Motor neuron (in vitro differentiated cells): ENCODE data around the gene FBRS. TPM values are rescaled to one million over a fixed set of nuclear protein-coding genes. Genes with fewer than 3 reads are reported as not detected.
"Not testable (repeated sequence)": the region's sequence is repeated elsewhere in the genome, so short reads cannot be mapped to it uniquely, and the experiment has no call there.

Experiments
- ATAC-seq, 8 experiments: fragments of 200-7000 bp; cut with Tn5 transposase; replicated peaks in 6 of 8; 2 replicates each; pipeline ENCODE4 v1.8.0; 2021; ENCODE audit warnings: mild to moderate bottlenecking in 8 of 8, moderate library complexity in 8 of 8
- H3K27ac ChIP-seq, 2 donors: fragments of 250-450 bp; sonication (Bioruptor Pico); 2 replicates each; pipeline ENCODE4 v1.9.0; 2021; ENCODE audit warnings: antibody characterized with exemption in 2 of 2, mild to moderate bottlenecking in 2 of 2, moderate library complexity in 1 of 2
- H3K4me1 ChIP-seq, 2 donors: fragments of 250-450 bp; sonication (Bioruptor Pico); replicated peaks in 1 of 2; 2 replicates each; pipeline ENCODE4 v1.6.1; 2021; ENCODE audit warnings: antibody characterized with exemption in 2 of 2, mild to moderate bottlenecking in 2 of 2, moderate library complexity in 1 of 2
- H3K4me3 ChIP-seq, 5 donors: fragments of 250-450 bp; sonication (Bioruptor Pico); 2 replicates each; pipeline ENCODE4 v1.9.0; 2021; ENCODE audit warnings: antibody characterized with exemption in 5 of 5, mild to moderate bottlenecking in 5 of 5, moderate library complexity in 4 of 5
- WGBS, 10 experiments: fragments of 450-650 bp; shearing (Covaris generic); methylation state at CpG; one replicate each; pipeline ENCODE4 v1.0.0; 2022; 5-methylcytosine and 5-hydroxymethylcytosine counted together
- in situ Hi-C, 9 experiments: fragments of 400-800 bp; cut with MboI; loops; one replicate each; pipeline ENCODE4 v1.15.0; 2021; ENCODE audit warnings: low sequenced_read_pairs in 9 of 9, low pct_unique_long_range_greater_than_20kb in 2 of 9; ENCODE audit not compliant: unreplicated experiment in 9 of 9
- total RNA-seq, 8 experiments: library from RNA; unstranded; fragments of 300-600 nt; gene quantifications; 2 replicates each; pipeline versions ENCODE4 v1.2.3 to v1.2.4, GENCODE V29; 2022

The FBRS gene
- total RNA-seq, 8 experiments from 2014 or later = 17.4 to 53.3 (median 29.4) TPM

DNA sequence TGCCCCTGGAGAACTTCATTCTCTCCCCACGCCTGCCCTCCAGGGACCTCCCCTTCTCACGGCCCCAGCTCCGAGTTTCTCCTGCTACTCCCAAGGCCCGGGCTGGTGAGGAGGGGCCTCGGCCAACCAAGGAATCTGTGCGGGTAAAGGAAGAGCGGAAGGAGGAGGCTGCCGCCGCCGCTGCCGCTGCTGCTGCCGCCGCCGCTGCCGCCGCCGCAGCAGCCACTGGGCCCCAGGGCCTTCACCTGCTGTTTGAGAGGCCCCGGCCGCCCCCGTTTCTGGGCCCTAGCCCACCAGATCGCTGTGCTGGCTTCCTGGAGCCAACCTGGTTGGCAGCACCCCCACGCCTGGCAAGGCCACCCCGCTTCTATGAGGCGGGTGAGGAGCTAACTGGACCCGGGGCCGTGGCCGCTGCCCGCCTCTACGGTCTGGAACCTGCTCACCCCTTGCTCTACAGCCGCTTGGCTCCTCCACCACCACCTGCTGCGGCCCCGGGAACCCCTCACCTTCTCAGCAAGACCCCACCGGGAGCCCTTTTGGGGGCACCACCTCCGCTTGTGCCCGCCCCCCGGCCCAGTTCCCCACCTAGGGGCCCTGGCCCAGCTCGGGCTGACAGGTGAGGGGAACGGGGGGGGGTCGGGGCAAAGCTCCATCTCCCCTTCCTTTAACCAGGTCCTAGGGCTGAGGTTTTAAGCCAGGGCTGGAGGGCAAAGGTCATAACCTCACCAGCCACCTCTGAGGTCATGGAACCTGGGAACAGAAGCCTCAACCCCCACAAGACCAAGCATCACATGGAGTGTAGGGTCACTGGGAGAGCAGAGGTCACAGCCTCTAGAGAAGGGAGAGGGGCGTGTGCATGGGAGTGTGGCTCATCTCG, 11.0 kb downstream of the FBRS start:
- WGBS, 10 experiments = 88 to 100% methylated on average over 4 to 5 of the region's 41 CpGs; no CpG with 5 or more reads in 8 of the 10 experiments
- in situ Hi-C loops = no loop called here

DNA sequence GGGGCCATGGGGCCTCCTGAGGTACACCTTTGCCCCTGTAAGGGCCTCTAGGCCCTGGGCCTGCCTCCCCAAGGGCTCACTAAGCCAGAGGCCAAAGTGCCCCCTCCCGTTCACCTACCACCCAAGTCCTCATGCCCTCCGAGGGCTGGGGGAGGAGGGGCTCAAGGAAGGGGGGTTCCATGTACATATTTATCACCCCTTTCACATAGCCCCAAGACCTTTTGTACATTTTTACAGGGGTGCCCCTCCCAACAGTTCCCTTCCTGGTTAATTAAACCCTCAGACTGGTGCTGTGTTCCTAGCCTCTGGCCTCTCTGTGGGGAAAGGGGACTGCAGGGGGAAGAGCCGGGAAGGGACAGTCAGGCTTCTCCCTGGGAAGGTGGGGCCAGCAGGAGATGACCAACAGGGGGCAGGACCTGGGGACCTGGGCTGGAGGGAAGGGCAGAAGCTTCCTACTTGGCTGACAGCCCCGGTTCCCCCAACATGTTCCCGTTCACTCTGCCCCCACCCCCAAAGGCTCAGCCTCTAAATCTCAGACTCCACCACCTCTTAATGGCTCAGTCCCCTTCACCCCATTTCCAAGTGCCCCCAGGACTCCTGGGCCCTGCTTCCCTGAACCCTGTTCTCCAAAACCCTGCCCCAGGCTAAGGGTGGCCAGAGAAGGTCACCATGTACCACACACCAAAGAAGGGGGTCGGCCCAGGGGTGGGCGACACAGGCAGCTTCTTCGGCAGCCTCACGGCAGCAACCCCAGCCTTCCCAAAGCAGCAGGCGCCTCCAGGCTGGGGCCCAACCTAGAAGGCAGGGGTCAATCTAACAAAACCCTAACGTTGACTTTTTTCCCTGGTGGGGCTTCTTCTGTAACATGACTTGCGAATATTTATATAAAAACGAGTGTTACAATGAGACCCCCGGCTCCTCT, 11.9 kb downstream of the FBRS start:
- ATAC-seq = peak in 4 of 8 experiments; percentile 9 to 19 (median 16)
- in situ Hi-C loops = no loop called here
- 100% methylated on average over 1 to 2 of the region's 14 CpGs; no CpG with 5 or more reads in 8 of the 10 experiments for WGBS, 10 experiments

More for the DNA sequence above, 11.0 kb downstream of the FBRS start:
- peak in 3 of 8 experiments; percentile 5 to 20 (median 16) for ATAC-seq
- no peak overlapping the region for H3K4me3 ChIP-seq
- H3K27ac ChIP-seq = no peak overlapping the region
- H3K4me1 ChIP-seq = no peaks in the 10 kb centered on the region

DNA sequence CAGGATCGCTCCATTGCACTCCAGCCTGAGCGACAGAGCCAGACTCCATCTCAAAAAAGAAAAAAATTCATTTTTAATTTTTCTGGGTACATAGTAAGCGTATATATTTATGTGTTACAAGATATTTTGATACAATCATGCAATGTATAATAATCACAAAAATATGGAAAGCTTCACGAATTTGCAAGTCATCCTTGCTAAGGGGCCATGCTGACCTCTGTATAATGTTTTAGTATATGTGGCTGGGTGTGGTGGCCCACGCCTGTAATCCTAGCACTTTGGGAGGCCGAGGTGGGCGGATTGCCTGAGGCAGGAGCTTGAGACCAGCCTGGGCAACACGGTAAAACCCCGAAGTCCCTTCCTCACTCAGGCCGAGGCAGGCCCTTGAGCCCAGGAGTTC, 16.9 kb downstream of the FBRS start:
- ATAC-seq = peak in 1 of 8 experiments; percentile 51
- in situ Hi-C loops = no loop called here
- H3K27ac ChIP-seq = no peak overlapping the region
- WGBS, 10 experiments = 17 to 100% (median 60%) methylated on average over 1 to 6 of the region's 10 CpGs; no CpG with 5 or more reads in 1 of the 10 experiments
- no peak overlapping the region for H3K4me3 ChIP-seq
- peaks cover 13 to 14% of the 10 kb centered on the region in 2 donors for H3K4me1 ChIP-seq

More for the DNA sequence above, 11.9 kb downstream of the FBRS start:
- Histone ChIP-seq H3K4me1 (no peaks in the 10 kb centered on the region), H3K4me3 (no peak overlapping the region), H3K27ac (no peak overlapping the region)

DNA sequence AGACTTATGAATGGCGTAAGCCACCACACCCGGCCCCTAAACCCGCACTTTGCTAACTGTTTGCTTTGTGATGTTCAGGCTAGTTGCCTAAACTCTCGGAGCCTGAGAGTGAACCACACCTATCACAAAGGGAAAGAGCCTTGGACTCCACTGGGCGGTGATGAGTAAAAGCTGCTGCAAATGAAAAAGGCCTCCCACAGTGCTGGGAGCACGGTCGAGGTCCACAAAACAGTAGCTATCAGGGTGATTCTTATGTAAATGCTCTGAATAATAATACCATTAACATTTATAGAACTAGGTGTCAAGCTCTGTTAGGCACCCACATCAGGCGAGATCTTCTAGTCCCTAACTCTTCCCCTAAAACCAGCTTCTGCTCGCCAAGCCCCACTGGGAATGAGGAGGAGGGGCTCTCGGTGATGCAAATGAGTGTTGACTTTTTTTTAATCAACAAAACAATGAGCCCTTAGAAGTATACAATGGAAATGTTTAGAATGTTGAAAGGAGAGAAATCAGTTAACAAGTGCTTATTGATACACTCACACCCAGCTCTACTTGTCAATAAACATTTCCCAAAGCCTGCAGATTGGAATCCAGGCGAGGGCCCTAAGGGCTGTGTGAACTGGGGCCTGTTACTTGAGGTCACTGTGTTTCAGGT, 19.8 kb downstream of the FBRS start:
- WGBS, 10 experiments = 14 to 57% (median 41%) methylated on average over 2 to 9 of the region's 11 CpGs
- ATAC-seq = peak; percentile 37 to 91 (median 72)
- no peak overlapping the region for H3K4me3 ChIP-seq
- in situ Hi-C loops = no loop called here
- H3K27ac ChIP-seq = peak overlapping the region in 1 of 2 donors; percentile 58
- peaks cover 13 to 14% of the 10 kb centered on the region in 2 donors for H3K4me1 ChIP-seq

DNA sequence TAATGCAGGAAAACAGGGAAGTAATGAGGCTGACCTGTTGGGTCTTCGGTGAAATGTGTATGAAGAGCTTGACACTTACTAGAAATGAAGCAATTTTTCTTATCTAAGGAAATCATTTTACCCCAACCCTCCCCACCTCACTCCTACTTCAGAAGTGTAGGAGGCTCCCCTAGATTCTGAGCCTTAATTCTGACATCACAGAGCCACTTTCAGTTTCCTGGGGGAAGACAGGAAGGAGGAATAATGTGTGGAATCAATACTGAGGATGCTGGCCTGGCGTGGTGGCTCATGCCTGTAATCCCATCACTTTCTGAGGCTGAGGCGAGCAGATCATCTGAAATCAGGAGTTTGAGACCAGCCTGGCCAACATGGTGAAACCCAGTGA, 20.3 kb downstream of the FBRS start:
- WGBS, 10 experiments = 0 to 100% (median 83%) methylated on average over 1 to 3 of the region's 3 CpGs; no CpG with 5 or more reads in 2 of the 10 experiments
- no peak overlapping the region for H3K27ac ChIP-seq
- in situ Hi-C loops = no loop called here
- no peak for ATAC-seq
- no peak overlapping the region for H3K4me3 ChIP-seq
- H3K4me1 ChIP-seq = peaks cover 13 to 14% of the 10 kb centered on the region in 2 donors

DNA sequence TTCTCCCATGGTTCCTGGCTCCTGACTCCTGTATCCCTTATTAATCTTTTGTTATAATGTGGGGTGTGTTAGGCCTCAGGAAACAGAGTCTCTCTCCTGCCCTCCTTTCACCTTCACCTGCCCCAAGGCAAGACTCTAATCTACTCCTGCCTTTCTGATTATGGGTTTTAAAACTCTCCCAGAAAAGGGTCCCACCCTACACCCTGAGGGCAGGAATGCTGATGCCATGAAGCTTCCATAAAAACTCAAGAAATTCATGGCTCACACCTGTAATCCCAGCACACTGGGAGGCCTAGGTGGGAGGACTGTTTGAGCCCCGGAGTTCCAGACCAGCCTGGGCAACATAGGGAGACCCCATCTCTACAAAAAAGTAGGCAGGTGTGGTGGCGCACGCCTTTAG, 22.1 kb downstream of the FBRS start:
- ATAC-seq = peak in 1 of 8 experiments; percentile 22
- Histone ChIP-seq H3K4me3 (no peak overlapping the region), H3K4me1 (peaks cover 13 to 14% of the 10 kb centered on the region in 2 donors), H3K27ac (no peak overlapping the region)
- in situ Hi-C loops = no loop called here
- WGBS, 10 experiments = 0 to 100% (median 89%) methylated on average over 1 to 3 of the region's 3 CpGs; no CpG with 5 or more reads in 6 of the 10 experiments

DNA sequence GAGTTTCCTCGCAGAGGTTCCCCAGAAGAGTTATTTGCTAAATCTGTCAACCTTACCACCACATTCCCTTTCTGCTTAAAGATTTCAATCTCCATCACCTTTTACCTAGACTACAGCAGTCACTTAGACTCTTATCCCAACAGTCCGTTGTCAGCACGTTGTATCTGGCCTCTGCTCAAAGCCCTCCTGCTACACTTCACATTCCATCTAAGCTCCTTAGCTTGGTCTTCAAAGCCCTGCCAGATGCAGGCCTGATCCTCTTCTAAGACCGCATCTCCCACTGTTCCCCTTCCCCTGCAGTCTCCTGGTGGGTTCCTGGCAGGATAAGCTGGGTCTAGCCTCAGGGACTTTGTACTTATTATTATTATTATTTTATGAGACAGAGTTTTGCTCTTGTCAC, 30.5 kb downstream of the FBRS start:
- Histone ChIP-seq H3K27ac (no peak overlapping the region), H3K4me1 (peaks cover 2% of the 10 kb centered on the region in 2 donors), H3K4me3 (no peak overlapping the region)
- in situ Hi-C loops = no loop called here
- no peak for ATAC-seq
- 42 to 100% (median 68%) methylated on average over 1 to 4 of the region's 4 CpGs; no CpG with 5 or more reads in 3 of the 10 experiments for WGBS, 10 experiments

DNA sequence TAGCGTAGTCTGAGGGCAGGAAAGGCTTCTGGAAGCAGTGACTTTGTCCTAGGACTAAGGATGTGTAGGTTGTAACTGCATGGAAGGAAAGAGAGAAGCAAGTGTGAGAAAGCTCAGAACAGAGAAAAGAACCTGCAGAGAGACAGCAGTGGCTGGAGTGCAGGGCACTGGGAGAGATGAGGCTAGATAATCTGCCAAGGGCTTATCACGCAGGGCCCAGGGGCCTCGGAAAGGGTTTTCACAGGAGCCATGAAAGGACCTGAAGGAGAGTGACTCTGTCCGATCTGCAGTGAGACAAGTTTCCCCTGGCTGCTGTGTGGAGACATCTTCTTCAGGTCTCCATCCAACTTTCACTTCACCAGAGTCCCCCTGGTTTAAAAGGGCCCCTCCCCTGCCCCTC, 33.7 kb downstream of the FBRS start:
- in situ Hi-C loops = no loop called here
- ATAC-seq = no peak
- Histone ChIP-seq H3K27ac (no peak overlapping the region), H3K4me1 (peaks cover 3% of the 10 kb centered on the region in 2 donors), H3K4me3 (no peak overlapping the region)
- 17 to 100% (median 83%) methylated on average over 1 to 3 of the region's 4 CpGs; no CpG with 5 or more reads in 2 of the 10 experiments for WGBS, 10 experiments

DNA sequence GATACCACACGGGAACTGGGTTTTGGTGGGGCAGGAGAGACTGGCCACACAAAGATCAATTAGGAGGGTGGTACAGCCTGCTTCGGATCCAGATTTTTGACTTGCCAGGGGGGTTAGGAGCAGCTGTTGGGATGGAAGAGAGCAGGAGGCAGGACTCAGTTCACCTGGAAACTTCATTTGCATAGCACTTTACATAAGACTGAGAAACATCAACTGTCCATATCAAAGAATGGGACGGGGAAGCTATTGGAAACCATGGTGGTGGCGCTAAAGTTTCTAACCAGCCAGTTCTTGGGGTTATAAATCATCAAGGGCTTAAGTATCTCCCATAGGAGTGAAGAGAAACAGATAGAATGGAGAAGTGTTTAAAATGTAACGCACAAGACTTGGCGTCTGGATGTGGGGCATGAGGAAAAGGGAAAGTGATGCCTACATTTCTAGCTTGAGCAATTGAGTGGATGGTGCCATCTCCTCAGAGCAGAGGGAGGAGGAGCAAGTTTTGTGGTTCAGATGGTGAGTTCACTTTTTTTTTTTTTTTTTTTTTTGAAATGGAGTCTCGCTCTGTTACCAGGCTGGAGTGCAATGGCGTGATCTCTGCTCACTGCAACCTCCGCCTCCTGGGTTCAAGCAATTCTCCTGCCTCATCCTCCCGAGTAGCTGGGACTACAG, 34.3 kb downstream of the FBRS start:
- ATAC-seq = no peak
- H3K4me1 ChIP-seq = peaks cover 3% of the 10 kb centered on the region in 2 donors
- no peak overlapping the region for H3K4me3 ChIP-seq
- no peak overlapping the region for H3K27ac ChIP-seq
- in situ Hi-C loops = no loop called here
- 0 to 71% (median 48%) methylated on average over 1 to 6 of the region's 10 CpGs for WGBS, 10 experiments

DNA sequence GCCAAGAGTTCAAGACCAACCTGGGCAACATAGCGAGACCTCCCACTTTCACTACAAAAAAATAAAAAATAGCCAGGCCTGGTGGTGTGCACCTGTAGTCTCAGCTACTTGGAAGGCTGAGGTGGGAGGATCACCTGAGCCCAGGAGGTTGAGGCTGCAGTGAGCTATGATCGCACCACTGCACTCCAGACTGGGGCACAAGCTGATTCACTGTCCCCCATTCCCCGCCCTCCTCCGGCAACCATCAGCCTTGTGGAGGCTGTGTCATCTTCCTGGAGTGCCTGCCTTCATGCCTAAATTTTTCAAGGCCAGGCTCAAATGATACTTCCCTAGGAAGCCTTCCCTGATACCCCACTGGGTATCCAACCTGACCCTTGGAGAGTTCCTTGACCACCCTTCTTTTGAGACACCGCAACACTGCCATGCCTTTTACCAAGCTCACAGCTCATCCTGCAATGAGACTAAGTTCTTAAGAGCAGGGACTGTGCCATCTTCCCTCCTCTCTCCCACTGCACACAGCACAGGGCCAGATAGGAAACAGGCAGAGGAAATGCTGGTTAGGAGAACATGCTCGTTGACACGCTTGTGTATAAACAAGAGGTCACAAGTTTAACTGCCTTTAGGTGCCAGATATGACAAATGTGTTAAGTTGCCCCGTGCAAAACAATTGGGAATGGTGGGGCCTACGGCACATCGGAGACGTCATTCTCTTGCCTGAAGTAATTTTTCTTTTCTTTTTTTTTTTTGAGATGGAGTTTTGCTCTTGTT, 36.9 kb downstream of the FBRS start:
- WGBS, 10 experiments = 53 to 92% (median 77%) methylated on average over 1 to 8 of the region's 11 CpGs
- Histone ChIP-seq H3K4me1 (peaks cover 7 to 10% of the 10 kb centered on the region in 2 donors), H3K4me3 (no peak overlapping the region), H3K27ac (no peak overlapping the region)
- no peak for ATAC-seq
- in situ Hi-C loops = no loop called here

DNA sequence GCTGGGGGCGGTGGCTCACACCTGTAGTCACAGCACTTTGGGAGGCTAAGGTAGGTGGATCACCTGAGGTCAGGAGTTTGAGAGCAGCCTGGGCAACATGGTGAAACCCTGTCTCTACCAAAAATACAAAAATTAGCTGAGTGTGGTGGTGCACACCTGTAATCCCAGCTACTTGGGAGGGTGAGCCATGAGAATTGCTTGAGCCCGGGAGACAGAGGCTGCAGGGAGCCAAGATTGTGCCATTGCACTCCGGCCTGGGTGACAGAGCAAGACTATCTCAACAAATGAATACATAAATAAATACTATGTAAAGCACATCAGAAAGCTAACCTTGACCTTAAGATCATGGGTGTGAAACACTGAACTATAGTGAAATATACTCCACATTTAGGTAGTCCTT, 38.4 kb downstream of the FBRS start:
- H3K27ac ChIP-seq, ATAC-seq, in situ Hi-C loops, H3K4me3 ChIP-seq: not testable (repeated sequence)
- H3K4me1 ChIP-seq = peaks cover 7 to 12% of the 10 kb centered on the region in 2 donors
- WGBS, 10 experiments = 83 to 100% (median 92%) methylated on average over 1 to 3 of the region's 3 CpGs; no CpG with 5 or more reads in 3 of the 10 experiments
